Bronchial epithelial cell (primary cell): ENCODE measurements around the gene NAGLU. TPM values are rescaled to one million over a fixed set of nuclear protein-coding genes. Genes with fewer than 3 reads are reported as not detected.

Experiments
- DNase-seq: peaks from one replicate; pipeline ENCODE4 v3.0.0-alpha.2; 2010; ENCODE audit warnings: low read depth
- FAIRE-seq: peaks from 2 replicates; lab custom pipeline; 2011; peaks lifted over from hg19 to GRCh38; lab: Jason Lieb, UNC
- H3K27me3 ChIP-seq: 2 replicates; pipeline ENCODE4 v1.5.1; 2011; ENCODE audit warnings: low read length; ENCODE audit not compliant: control insufficient read depth, insufficient read depth
- H3K36me3 ChIP-seq: 2 replicates; pipeline ENCODE4 v1.5.1; 2011; ENCODE audit warnings: low read length; ENCODE audit not compliant: control insufficient read depth, insufficient read depth
- H3K4me3 ChIP-seq: 2 replicates; pipeline ENCODE4 v1.5.1; 2011; ENCODE audit warnings: mild to moderate bottlenecking, low read depth, low read length, control low read depth
- total RNA-seq: library from RNA; depleted of rRNA; stranded (reverse); fragments of >200 nt; gene quantifications from 2 replicates; pipeline ENCODE4 v1.2.1, GENCODE V29; 2014
- TF ChIP-seq, protein P1 (sequence below): IDR thresholded peaks from 2 replicates; pipeline ENCODE4 v1.5.1; 2011; ENCODE audit warnings: mild to moderate bottlenecking, moderate library complexity, low read length, control low read depth, inconsistent platforms; ENCODE audit not compliant: insufficient read depth, severe bottlenecking

Gene NAGLU
- total RNA-seq, 1 donor from 2014 or later, result 14.2 TPM

DNA sequence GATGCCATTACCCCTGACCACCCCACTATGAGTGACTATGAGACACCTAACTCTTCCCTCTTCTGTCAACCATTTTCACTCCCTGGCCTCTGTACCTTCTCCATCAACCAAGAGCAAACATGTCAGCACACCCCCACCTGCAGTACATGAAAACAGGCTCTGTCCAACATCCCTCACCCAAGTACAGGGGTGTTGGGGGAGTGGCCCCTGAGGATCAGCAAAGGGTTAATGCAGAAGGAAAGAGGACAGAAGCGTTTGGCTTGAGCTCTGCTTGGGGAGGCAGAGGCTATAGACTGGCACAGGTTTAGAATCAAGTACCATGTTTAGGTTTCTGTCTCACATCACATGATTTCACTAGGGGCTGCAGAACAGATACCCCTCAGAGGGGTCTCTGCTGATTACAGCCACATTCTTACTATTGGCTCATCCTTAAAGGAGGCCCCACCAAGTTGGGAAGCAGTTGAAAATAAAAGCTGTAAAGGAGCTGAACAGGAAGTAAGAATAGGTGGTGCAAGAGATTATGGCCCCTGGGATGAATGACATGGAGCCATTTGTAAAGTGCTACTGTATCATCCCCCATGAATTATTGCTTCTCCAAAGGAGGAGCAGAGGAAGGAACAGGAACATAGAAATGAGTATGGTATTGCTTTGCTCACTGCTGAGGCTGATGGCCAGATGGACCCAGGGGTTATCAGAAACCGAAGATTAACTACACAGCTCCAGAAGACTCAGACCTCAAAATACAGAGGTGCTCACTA is 43.9 kb downstream of the NAGLU start:
- peaks cover 16% of the 10 kb centered on the region for H3K36me3 ChIP-seq
- no peaks in the 10 kb centered on the region for H3K27me3 ChIP-seq
- DNase-seq (no peak), FAIRE-seq (no peak)
- H3K4me3 ChIP-seq, result no peak overlapping the region
- TF ChIP-seq, protein P1, sequence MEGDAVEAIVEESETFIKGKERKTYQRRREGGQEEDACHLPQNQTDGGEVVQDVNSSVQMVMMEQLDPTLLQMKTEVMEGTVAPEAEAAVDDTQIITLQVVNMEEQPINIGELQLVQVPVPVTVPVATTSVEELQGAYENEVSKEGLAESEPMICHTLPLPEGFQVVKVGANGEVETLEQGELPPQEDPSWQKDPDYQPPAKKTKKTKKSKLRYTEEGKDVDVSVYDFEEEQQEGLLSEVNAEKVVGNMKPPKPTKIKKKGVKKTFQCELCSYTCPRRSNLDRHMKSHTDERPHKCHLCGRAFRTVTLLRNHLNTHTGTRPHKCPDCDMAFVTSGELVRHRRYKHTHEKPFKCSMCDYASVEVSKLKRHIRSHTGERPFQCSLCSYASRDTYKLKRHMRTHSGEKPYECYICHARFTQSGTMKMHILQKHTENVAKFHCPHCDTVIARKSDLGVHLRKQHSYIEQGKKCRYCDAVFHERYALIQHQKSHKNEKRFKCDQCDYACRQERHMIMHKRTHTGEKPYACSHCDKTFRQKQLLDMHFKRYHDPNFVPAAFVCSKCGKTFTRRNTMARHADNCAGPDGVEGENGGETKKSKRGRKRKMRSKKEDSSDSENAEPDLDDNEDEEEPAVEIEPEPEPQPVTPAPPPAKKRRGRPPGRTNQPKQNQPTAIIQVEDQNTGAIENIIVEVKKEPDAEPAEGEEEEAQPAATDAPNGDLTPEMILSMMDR, result no peak

GRCh38 chr17:42581744-42582270 is 45.8 kb downstream of the NAGLU start:
- DNase-seq (no peak), FAIRE-seq (no peak)
- Histone ChIP-seq H3K36me3 (peaks cover 18% of the 10 kb centered on the region), H3K4me3 (no peak overlapping the region), H3K27me3 (no peaks in the 10 kb centered on the region)
- TF ChIP-seq, protein P1, result no peak

- Histone ChIP-seq H3K27me3 (no peaks in the 10 kb centered on the region), H3K36me3 (peaks cover 15% of the 10 kb centered on the region), H3K4me3 (no peak overlapping the region)
- TF ChIP-seq, protein P1, result no peak
- no peak for DNase-seq
- no peak for FAIRE-seq
These were observed 48.8 kb downstream of the NAGLU start for GRCh38 chr17:42584880-42585279.

DNA sequence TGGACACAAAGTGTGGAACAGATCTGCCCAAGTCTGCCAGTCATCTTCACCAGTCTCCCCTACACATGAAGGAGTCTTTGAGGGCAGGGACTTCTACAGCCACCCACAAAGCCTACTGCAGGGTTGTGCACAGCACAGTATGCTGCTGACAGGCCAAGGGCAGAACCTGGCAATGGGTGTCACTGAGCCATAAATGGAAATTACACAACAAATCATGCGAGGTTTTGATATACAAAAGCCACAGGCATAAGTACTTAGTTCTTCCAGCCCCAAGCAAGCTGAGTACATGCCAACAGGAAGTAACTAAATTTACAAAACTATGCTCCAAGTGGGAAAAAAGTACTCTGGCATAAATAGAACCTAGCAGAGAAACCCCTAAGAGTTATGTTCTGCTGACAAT is 49.3 kb downstream of the NAGLU start:
- Histone ChIP-seq H3K4me3 (no peak overlapping the region), H3K36me3 (peaks cover 15% of the 10 kb centered on the region), H3K27me3 (no peaks in the 10 kb centered on the region)
- no peak for FAIRE-seq
- TF ChIP-seq, protein P1, result no peak
- no peak for DNase-seq

GRCh38 chr17:42586514-42587230 is 50.6 kb downstream of the NAGLU start:
- H3K27me3 ChIP-seq, result no peaks in the 10 kb centered on the region
- TF ChIP-seq, protein P1, result no peak
- peaks cover 18% of the 10 kb centered on the region for H3K36me3 ChIP-seq
- DNase-seq (peak; percentile 98), FAIRE-seq (peak; percentile 89)
- H3K4me3 ChIP-seq, result no peak overlapping the region
